GM18868 (cell line): ENCODE measurements around the gene RHD.
"Not testable (repeated sequence)": the region's sequence is repeated elsewhere in the genome, so short reads cannot be mapped to it uniquely, and the experiment has no call there.

Experiments used
- ATAC-seq: cut with Tn5 transposase; IDR thresholded peaks from one replicate; pipeline ENCODE4 v1.9.1; 2021; ENCODE audit warnings: mild to moderate bottlenecking, moderate library complexity; ENCODE audit not compliant: unreplicated experiment

Gene RHD

DNA sequence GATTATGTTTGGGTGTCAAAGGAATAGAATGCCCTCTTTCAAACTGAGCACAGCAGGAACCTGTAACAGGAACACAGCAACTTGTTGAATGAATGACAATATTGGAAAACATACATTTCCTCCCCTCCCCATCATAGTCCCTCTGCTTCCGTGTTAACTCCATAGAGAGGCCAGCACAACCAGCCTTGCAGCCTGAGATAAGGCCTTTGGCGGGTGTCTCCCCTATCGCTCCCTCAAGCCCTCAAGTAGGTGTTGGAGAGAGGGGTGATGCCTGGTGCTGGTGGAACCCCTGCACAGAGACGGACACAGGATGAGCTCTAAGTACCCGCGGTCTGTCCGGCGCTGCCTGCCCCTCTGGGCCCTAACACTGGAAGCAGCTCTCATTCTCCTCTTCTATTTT, at the start of gene RHD:
RHD (plus strand) TSS at position 272 of the 400 bp plus-strand sequence; CDS start at position 311, 39 bp downstream.
- not testable (repeated sequence) for ATAC-seq

DNA sequence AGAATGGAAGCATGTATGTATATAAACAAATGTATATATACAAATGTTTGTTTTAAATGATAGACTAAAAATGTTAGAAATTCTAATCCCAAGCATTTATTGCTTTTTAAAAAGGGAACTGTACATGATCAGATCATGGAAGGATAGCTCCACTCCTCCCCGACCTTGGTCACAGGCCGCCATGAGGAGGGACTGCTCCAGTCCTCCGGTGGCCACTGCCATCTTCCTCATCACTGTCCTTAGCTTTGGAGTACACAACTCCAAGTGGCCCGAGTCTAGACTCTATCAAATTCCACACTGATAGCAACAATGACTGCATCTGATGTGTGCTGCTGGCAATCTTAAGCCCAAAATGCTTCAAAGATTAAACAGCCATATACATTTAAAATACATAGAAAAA, 49.7 kb upstream of the RHD start:
- no peak for ATAC-seq

- ATAC-seq: no peak
Measured at GRCh38 chr1:25223471-25223870, 48.8 kb upstream of the RHD start.

- peak; percentile 85 for ATAC-seq
Measured at GRCh38 chr1:25232027-25232865, 40.1 kb upstream of the RHD start, which contains the start of gene SYF2. Gene SYF2 (minus strand): TSS chr1:25232502. CDS start chr1:25232467, 35 bp downstream.

DNA sequence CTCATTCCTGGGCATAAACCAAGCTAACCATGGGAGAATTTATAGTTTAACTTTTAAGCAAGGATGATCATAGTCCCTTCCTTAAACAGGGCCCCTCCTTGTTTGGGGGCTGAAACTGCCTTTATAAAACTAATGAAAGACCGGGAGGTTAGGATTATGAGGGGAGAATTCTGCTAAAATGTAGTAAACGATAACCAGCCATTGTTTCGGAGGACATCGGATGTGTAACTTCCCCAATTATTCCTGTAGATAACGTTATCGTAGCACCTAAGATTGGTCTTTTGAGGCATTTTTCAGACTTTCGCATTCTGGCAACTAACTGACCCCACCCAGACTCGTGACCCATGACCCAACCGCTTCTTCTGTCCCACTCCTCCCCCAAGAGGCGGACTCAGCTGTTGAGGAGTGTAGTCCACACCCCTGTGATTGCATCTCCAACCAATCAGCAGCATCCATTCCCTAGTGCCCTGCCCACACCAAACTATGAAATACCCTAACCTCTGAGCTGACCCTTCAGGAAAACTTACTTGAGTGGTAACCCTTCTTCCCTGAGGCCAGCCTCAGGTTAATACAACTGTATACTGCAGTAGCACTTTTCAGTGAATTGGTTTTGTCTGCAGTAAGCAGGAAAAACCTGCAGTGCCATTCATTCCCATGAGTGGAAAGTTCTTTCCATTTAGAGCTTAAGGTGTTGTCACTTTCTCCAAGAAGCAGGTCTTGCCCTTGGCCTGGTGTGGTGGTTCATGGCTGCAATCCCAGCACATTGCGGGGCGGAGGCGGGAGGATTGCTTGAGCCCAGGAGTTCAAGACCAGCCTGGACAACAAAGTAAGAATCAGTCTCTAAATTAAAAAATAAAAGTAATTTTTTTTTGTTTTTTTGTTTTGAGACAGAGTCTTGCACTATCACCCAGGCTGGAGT, 39.2 kb upstream of the RHD start:
- no peak for ATAC-seq

GRCh38 chr1:25235411-25235810, 36.9 kb upstream of the RHD start:
- ATAC-seq: not testable (repeated sequence)

DNA sequence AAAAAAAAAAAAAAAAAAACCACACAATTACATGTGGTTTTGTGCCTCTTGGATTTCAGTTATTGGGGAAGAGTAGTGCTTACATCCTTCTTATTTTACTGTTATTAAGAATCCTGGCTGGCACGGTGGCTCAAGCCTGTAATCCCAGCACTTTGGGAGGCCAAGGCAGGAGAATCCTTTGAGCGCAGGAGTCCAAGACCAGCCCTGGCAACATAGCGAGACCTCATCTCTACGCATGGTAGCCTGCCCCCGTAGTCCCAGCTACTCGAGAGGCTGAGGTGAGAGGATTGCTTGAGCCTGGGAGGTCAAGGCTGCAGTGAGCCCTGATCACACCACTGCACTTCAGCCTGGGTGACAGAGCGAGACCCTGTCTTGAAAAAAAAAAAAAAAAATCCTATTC, 36.0 kb upstream of the RHD start:
- ATAC-seq: not testable (repeated sequence)

- ATAC-seq: no peak
Measured at GRCh38 chr1:25238046-25238445, 34.3 kb upstream of the RHD start.

DNA sequence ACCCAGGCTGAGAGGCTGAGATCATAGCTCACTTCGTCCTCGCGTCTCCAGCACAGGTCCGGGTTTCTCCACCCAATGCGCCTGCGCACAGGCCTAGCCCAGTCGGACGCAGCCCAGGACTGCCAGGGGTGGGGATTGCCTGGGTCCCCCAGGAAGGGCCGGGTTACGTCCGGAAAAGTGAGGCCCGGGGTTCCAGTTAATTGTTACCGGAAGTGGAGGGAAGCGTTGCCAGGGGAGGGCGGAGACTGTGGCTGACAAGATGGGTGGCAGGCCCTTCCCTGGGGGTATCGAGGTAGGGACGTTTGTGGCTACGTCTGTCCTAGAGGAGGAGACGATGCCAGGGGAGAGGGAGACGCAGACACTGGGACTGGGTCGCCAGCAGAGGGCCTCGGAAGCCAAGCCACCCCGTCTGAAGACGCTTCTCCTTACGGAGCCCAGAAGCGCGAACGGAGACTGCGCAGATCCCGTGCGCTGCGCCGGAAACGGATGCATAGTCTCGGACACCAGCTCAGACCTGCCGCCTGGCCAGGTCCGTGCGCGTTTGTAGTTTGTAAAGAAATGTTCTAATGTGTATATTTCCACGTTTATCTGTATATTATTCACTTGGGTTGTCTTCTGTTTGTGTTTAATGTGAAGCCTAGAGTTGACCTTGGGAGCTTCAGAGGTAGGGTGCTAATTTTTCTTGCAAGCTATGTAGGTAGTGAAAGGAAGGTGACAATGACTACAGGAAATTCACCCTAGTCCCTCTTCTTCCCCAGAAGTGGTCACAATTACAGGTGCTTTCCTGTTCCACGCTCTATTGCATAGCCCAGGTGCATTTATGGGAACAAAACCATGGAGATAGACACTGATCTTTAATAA, 32.4 kb upstream of the RHD start:
- ATAC-seq: peak; percentile 73

- ATAC-seq: no peak
Measured at GRCh38 chr1:25243907-25244306, 28.4 kb upstream of the RHD start.

- ATAC-seq: no peak
Measured at GRCh38 chr1:25245393-25245792, 26.9 kb upstream of the RHD start.

- ATAC-seq: no peak
Measured at GRCh38 chr1:25245809-25246599, 26.3 kb upstream of the RHD start.

DNA sequence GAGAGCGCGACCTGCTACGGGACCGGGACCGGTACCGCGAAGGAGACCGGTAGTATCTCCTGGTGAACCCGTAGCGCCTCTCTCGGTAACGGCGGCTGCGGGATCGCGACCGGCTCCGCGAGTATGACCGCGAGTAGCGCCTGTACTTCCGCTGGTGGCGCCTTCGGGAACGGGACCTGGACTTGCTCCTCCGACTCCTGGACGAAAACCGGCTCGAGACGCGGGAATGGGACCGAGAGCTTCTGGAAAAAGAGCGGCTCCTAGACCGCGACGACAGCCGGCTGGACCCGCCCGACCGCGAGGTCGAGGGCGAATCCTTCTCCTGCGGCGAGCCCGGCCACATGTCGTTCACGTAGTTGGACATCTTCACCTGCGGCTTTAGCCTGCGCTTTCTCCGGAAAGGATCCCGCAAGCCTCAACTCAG, 25.7 kb upstream of the RHD start:
- ATAC-seq: no peak

- peak; percentile 81 for ATAC-seq
Measured at GRCh38 chr1:25247024-25247828, 25.1 kb upstream of the RHD start, which contains the start of gene RSRP1. Gene RSRP1 (minus strand): TSS chr1:25247454. CDS start chr1:25246963, 491 bp downstream.

DNA sequence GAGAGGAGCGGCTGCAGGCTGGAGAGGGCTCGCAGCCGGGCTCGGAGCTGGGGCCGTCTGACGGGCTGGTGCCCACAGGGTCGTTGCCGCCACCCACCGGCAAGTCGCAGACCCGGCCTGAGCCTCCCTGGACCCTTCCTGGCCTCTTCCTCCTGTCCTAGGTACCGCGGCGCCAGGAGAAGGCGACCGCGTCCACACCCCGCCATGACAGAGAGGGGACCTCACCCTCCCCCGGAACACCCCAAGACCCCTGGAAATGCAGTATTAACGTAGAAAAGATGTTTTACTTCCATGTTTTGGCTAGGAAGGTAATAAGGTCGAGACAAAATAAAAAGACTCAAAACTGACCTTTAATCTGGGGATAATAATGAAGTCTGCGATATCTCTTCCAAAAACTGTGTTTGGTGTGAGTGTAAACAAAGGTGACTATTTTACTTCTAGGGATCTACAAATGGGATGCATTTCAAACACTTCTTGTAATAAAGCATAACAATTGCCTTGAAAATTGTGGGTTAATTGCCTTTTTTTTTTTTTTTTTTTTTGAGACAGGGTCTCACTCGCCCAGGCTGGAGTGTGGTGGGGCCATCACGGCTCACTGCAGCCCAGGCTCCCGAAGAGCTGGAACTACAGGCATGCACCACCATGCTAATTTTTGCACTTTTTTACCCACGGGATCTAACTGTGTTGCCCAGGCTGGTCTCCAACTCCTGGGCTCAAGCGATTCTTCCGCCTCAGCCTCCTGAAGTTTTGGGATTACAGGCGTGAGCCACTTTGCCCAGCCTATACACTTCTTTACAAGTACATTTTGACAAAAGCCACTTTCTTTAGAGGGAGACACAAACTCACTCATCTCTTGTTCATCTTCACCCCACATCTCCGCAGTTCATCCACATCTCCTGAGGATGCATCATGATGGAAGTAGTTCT, 24.2 kb upstream of the RHD start:
- peak; percentile 38 for ATAC-seq

- no peak for ATAC-seq
Measured at GRCh38 chr1:25253911-25254310, 18.4 kb upstream of the RHD start.

- ATAC-seq: no peak
Measured at GRCh38 chr1:25255706-25256577, 16.4 kb upstream of the RHD start.
